HepG2 (cell line): Measurements from ENCODE around the gene SPDL1. TPM values are rescaled to one million over a fixed set of nuclear protein-coding genes. Genes with fewer than 3 reads are reported as not detected.

Experiments used
- ATAC-seq: fragments of 200-7000 bp; cut with Tn5 transposase; 3 replicates; pipeline ENCODE4 v1.9.1; 2020; ENCODE audit warnings: mild to moderate bottlenecking, moderate library complexity
- BruUV-seq: library from RNA; stranded (reverse); fragments of 400-500 nt; replicated peaks from 2 replicates; lab custom pipeline; 2021; lab: Mats Ljungman, UMichigan
- CTCF ChIA-PET: fragments of 300-600 bp; formaldehyde crosslinking; extraction: SDS; loops from one replicate; lab custom pipeline; 2021; ENCODE audit warnings: low total read pairs, inconsistent platforms, low intra/inter-chr PET ratio; lab: Yijun Ruan, JAX
- POLR2A ChIA-PET: fragments of 350-600 bp; sonication (Branson Sonifier 250); formaldehyde crosslinking; loops from one replicate; lab custom pipeline; 2020; ENCODE audit warnings: antibody characterized with exemption, inconsistent platforms; lab: Yijun Ruan, JAX
- DNase-seq: peaks from one replicate; pipeline ENCODE4 v3.0.0-alpha.2; 2015; ENCODE audit warnings: low spot score
- FAIRE-seq: peaks from 3 replicates; lab custom pipeline; 2011; peaks lifted over from hg19 to GRCh38; lab: Jason Lieb, UNC
- H2AFZ ChIP-seq: one replicate; pipeline ENCODE4 v1.6.1; 2011; ENCODE audit warnings: low read length, inconsistent platforms
- H3K27ac ChIP-seq: fragments of 300-600 bp; 3 replicates; pipeline ENCODE4 v1.8.0; 2011; ENCODE audit warnings: mixed run types, mild to moderate bottlenecking, mixed read lengths, low read length, inconsistent platforms; ENCODE audit not compliant: insufficient read depth; ENCODE audit errors: extremely low read length
- H3K27me3 ChIP-seq, 2 experiments: fragments of 200-600 bp in 1 of 2; 2 replicates in 1 of 2; 3 replicates in 1 of 2; pipeline versions ENCODE4 v1.6.0 to v1.8.0; 2011; ENCODE audit warnings: low read length in 2 of 2, mild to moderate bottlenecking in 2 of 2, moderate library complexity in 2 of 2, inconsistent platforms in 1 of 2; ENCODE audit not compliant: insufficient read depth in 2 of 2, control insufficient read depth in 1 of 2
- H3K36me3 ChIP-seq, 2 experiments: fragments of 200-600 bp in 1 of 2; replicated peaks in 1 of 2; 2 replicates in 1 of 2; 3 replicates in 1 of 2; pipeline versions ENCODE4 v1.5.1 to v1.8.0; 2011; ENCODE audit warnings: low read length in 2 of 2, inconsistent platforms in 1 of 2; ENCODE audit not compliant: insufficient read depth in 2 of 2, control insufficient read depth in 1 of 2
- H3K4me1 ChIP-seq: 2 replicates; pipeline ENCODE4 v1.5.1; 2012; ENCODE audit warnings: low read length, inconsistent platforms; ENCODE audit not compliant: insufficient read depth
- H3K4me2 ChIP-seq: 2 replicates; pipeline ENCODE4 v1.6.0; 2011; ENCODE audit warnings: low read depth, low read length, inconsistent platforms
- H3K4me3 ChIP-seq, 3 experiments: fragments of 200-600 bp in 1 of 3; sonication (generic), shearing (Covaris generic) in 1 of 3; replicated peaks in 1 of 3; 2 replicates each; pipeline ENCODE4 v1.5.1; 2011 to 2016; ENCODE audit warnings: low read length in 3 of 3, inconsistent platforms in 2 of 3, low read depth in 2 of 3, mild to moderate bottlenecking in 2 of 3, control low read depth in 1 of 3, mixed read lengths in 1 of 3; ENCODE audit not compliant: insufficient read depth in 1 of 3
- H3K79me2 ChIP-seq: one replicate; pipeline ENCODE4 v1.6.1; 2011; ENCODE audit warnings: low read length, inconsistent platforms; ENCODE audit not compliant: insufficient read depth
- H3K9ac ChIP-seq: 2 replicates; pipeline ENCODE4 v1.6.0; 2011; ENCODE audit warnings: mild to moderate bottlenecking, low read depth, low read length, inconsistent platforms; ENCODE audit not compliant: insufficient read depth
- H3K9me3 ChIP-seq: 2 replicates; pipeline ENCODE4 v1.5.1; 2012; ENCODE audit warnings: mild to moderate bottlenecking, low read length
- H4K20me1 ChIP-seq: 2 replicates; pipeline ENCODE4 v1.6.0; 2011; ENCODE audit warnings: inconsistent platforms, mild to moderate bottlenecking, low read length, moderate library complexity; ENCODE audit not compliant: insufficient read depth
- HNF4G ChIP-seq, 2 experiments: sonication (generic) in 1 of 2; formaldehyde crosslinking in 1 of 2; IDR thresholded peaks; 2 replicates each; pipeline versions ENCODE4 v1.4.0 to v1.6.1; 2011 to 2020; ENCODE audit warnings: borderline replicate concordance in 2 of 2, low read depth in 2 of 2, mild to moderate bottlenecking in 2 of 2, low read length in 1 of 2, missing genetic modification reagents in 1 of 2, moderate library complexity in 1 of 2
- PAF1 ChIP-seq: IDR thresholded peaks from 2 replicates; pipeline ENCODE4 v1.6.1; 2016; ENCODE audit warnings: missing genetic modification reagents, missing compliant biosample characterization
- PCBP1 ChIP-seq: fragments of 200-400 bp; formaldehyde crosslinking; IDR thresholded peaks from 2 replicates; pipeline ENCODE4 v1.6.1; 2017; ENCODE audit warnings: mild to moderate bottlenecking, low read depth, low read length, borderline replicate concordance
- SNAPC4 ChIP-seq: sonication (generic); formaldehyde crosslinking; IDR thresholded peaks from 2 replicates; pipeline ENCODE4 v1.4.0; 2020; ENCODE audit warnings: mild to moderate bottlenecking, missing genetic modification reagents
- ZNF335 ChIP-seq: sonication (generic); formaldehyde crosslinking; IDR thresholded peaks from 2 replicates; pipeline ENCODE4 v1.4.0; 2020; ENCODE audit warnings: missing genetic modification reagents
- ZNF556 ChIP-seq: sonication (generic); formaldehyde crosslinking; IDR thresholded peaks from 2 replicates; pipeline ENCODE4 v1.4.0; 2020; ENCODE audit warnings: mild to moderate bottlenecking, missing genetic modification reagents, borderline replicate concordance
- ZNF597 ChIP-seq: sonication (generic); formaldehyde crosslinking; IDR thresholded peaks from 2 replicates; pipeline ENCODE4 v1.5.0; 2020; ENCODE audit warnings: missing genetic modification reagents
- WGBS: methylation state at CpG from one replicate; pipeline ENCODE4 v1.1.6; 2017; ENCODE audit warnings: low lambda C conversion rate; 5-methylcytosine and 5-hydroxymethylcytosine counted together
- in situ Hi-C: cut with HindIII; loops from 2 replicates; pipeline ENCODE4 v1.10.0; 2017; ENCODE audit warnings: low pct_unique_long_range_greater_than_20kb; ENCODE audit not compliant: extremely low pct_ligation_motif_present
- intact Hi-C: fragments of 100-400 bp; cut with micrococcal nuclease; formaldehyde crosslinking; loops from one replicate; pipeline ENCODE4 v1.10.0; 2022; ENCODE audit not compliant: unreplicated experiment
- polyA plus RNA-seq, 8 experiments: library from polyadenylated mRNA; depleted of rRNA in 3 of 8; stranded (reverse) in 7 of 8; unstranded in 1 of 8; fragments of >200 nt; fragmentation: Illumina TruSeq in 4 of 8; extraction: Trizol in 4 of 8; gene quantifications; 2 replicates each; pipeline versions ENCODE4 v1.2.1 to v1.2.3, GENCODE V29; 2011 to 2016; ENCODE audit warnings: low read depth in 4 of 8, missing spikeins in 1 of 8, mixed read lengths in 1 of 8; ENCODE audit not compliant: insufficient read depth in 1 of 8
- total RNA-seq, 5 experiments: library from RNA; depleted of rRNA; stranded (reverse); fragments of >200 nt; fragmentation: Illumina TruSeq; extraction: Trizol; gene quantifications; 2 replicates each; pipeline ENCODE4 v1.2.3, GENCODE V29; 2016; ENCODE audit warnings: low read depth in 1 of 5

The SPDL1 gene
- total and polyA plus RNA-seq, 2 of the 13 experiments (the other 11 are each of a cell fraction or from before 2014, with no cell fraction given): 10.9 to 36.6 TPM

- Histone ChIP-seq H3K79me2 (no peaks in the 10 kb centered on the region), H3K4me1 (no peaks in the 10 kb centered on the region), H3K4me2 (no peak overlapping the region), H3K4me3 (no peak overlapping the region), H4K20me1 (no peaks in the 10 kb centered on the region), H3K9ac (no peak overlapping the region), H3K27me3 (no peaks in the 10 kb centered on the region), H3K36me3 (no peaks in the 10 kb centered on the region), H3K27ac (no peak overlapping the region), H3K9me3 (no peaks in the 10 kb centered on the region)
- ATAC-seq (no peak), FAIRE-seq (no peak)
- 0% methylated on average over 1 of the region's 1 CpG for WGBS
- POLR2A ChIA-PET: interaction anchor here (0.6 kb wide), 1 partner anchor 20 kb away, joined by 5 read pairs; the partner anchor contains the start of gene SPDL1
- BruUV-seq: no TSS peak
- intact Hi-C loops: no loop called here
- CTCF ChIA-PET: no interaction called here
- TF ChIP-seq ZNF335 (CRISPR knock-in tag) (no peak), ZNF556 (no peak), SNAPC4 (no peak), HNF4G (IDR thresholded peaks at IDR 0.05; ENCODE audit: borderline replicate concordance, low read depth, low read length) (no peak), HNF4G (CRISPR knock-in tag; IDR thresholded peaks at IDR 0.05; ENCODE audit: borderline replicate concordance, low read depth) (no peak), PAF1 (CRISPR knock-in tag) (no peak), PCBP1 (no peak), ZNF597 (CRISPR knock-in tag) (no peak)
- TF ChIP-seq, all 625 proteins: peak for 0
- DNase-seq: no peak
- in situ Hi-C loops: no loop called here
- H2AFZ ChIP-seq: no peak overlapping the region
Measured at GRCh38 chr5:169563369-169563768, 20.2 kb upstream of the SPDL1 start.
